A549 (cell line): ENCODE data around the gene ISOC1. TPM values are rescaled to one million over a fixed set of nuclear protein-coding genes. Genes with fewer than 3 reads are reported as not detected.

Source experiments
- ATAC-seq, 2 experiments: fragments of 200-7000 bp in 1 of 2; fragments of >200 bp in 1 of 2; cut with Nextera tagmentation in 1 of 2; cut with Tn5 transposase in 1 of 2; 3 replicates each; pipeline versions ENCODE4 v1.8.0 to v1.9.1; 2018 to 2020; ENCODE audit warnings: mild to moderate bottlenecking in 1 of 2, moderate library complexity in 1 of 2
- CTCF ChIA-PET: fragments of 300-600 bp; sonication (Branson Sonifier 250); formaldehyde crosslinking; extraction: SDS; loops from one replicate; lab custom pipeline; 2021; ENCODE audit warnings: antibody characterized with exemption, inconsistent platforms; lab: Yijun Ruan, JAX
- POLR2A ChIA-PET: fragments of 350-600 bp; formaldehyde crosslinking; extraction: SDS; loops from one replicate; lab custom pipeline; 2021; ENCODE audit warnings: antibody characterized with exemption, inconsistent platforms; lab: Yijun Ruan, JAX
- DNase-seq, 2 experiments: peaks; one replicate each; pipeline versions ENCODE4 v3.0.0 to v3.0.0-alpha.2; 2011 to 2016; ENCODE audit warnings: low read depth in 1 of 2, low spot score in 1 of 2
- FAIRE-seq: peaks from 2 replicates; lab custom pipeline; 2011; peaks lifted over from hg19 to GRCh38; lab: Jason Lieb, UNC
- H3K27ac ChIP-seq, 2 experiments: fragments of >200 bp; sonication (Bioruptor Twin); formaldehyde crosslinking; 3 replicates each; pipeline ENCODE4 v1.5.1; 2016 to 2017
- H3K4me1 ChIP-seq: fragments of >200 bp; sonication (Bioruptor Twin); formaldehyde crosslinking; 3 replicates; pipeline ENCODE4 v1.6.1; 2016
- H3K4me2 ChIP-seq: fragments of >200 bp; sonication (Bioruptor Twin); formaldehyde crosslinking; 3 replicates; pipeline ENCODE4 v1.6.1; 2016
- H3K4me3 ChIP-seq: fragments of >200 bp; sonication (Bioruptor Twin); formaldehyde crosslinking; 3 replicates; pipeline ENCODE4 v1.5.1; 2016
- H3K9me3 ChIP-seq: fragments of >200 bp; sonication (Bioruptor Twin); formaldehyde crosslinking; 3 replicates; pipeline ENCODE4 v1.6.1; 2016
- CBX8 ChIP-seq: fragments of 200-600 bp; sonication (generic); IDR thresholded peaks from 2 replicates; pipeline ENCODE4 v1.6.1; 2016
- CHD2 ChIP-seq: fragments of 150-350 bp; IDR thresholded peaks from 2 replicates; pipeline ENCODE4 v1.6.1; 2014; ENCODE audit warnings: low read length; ENCODE audit not compliant: partially characterized antibody
- CHD4 ChIP-seq: fragments of 200-600 bp; sonication (generic); IDR thresholded peaks from 2 replicates; pipeline ENCODE4 v1.6.1; 2016; ENCODE audit warnings: antibody characterized with exemption, mild to moderate bottlenecking, borderline replicate concordance
- EHF ChIP-seq: fragments of 250-450 bp; sonication (Bioruptor Pico); IDR thresholded peaks from 2 replicates; pipeline ENCODE4 v1.5.0; 2020; ENCODE audit warnings: mild to moderate bottlenecking
- EHMT2 ChIP-seq: fragments of 200-600 bp; sonication (generic); IDR thresholded peaks from 2 replicates; pipeline ENCODE4 v1.6.1; 2016; ENCODE audit warnings: antibody characterized with exemption, low read depth, mild to moderate bottlenecking, moderate library complexity
- ESRRA ChIP-seq: fragments of 150-350 bp; IDR thresholded peaks from 2 replicates; pipeline ENCODE4 v1.6.1; 2014; ENCODE audit warnings: mild to moderate bottlenecking, low read length, borderline replicate concordance
- FOSB ChIP-seq: fragments of 250-450 bp; sonication (Bioruptor Pico); IDR thresholded peaks from 2 replicates; pipeline ENCODE4 v1.5.0; 2020; ENCODE audit warnings: mild to moderate bottlenecking, moderate library complexity
- FOSL2 ChIP-seq, 2 experiments: fragments of 450-650 bp in 1 of 2; fragments of >200 bp in 1 of 2; sonication (Bioruptor Twin) in 1 of 2; formaldehyde crosslinking; IDR thresholded peaks; 2 replicates each; pipeline versions ENCODE4 v1.5.0 to v1.6.1; 2016 to 2020; ENCODE audit warnings: mild to moderate bottlenecking in 1 of 2, moderate library complexity in 1 of 2
- GATA3 ChIP-seq: IDR thresholded peaks from 2 replicates; pipeline ENCODE4 v1.6.1; 2012; ENCODE audit warnings: borderline replicate concordance
- HES2 ChIP-seq: fragments of >200 bp; sonication (Bioruptor Twin); formaldehyde crosslinking; IDR thresholded peaks from 2 replicates; pipeline ENCODE4 v1.6.1; 2016
- HEYL ChIP-seq: fragments of 250-450 bp; sonication (Bioruptor Pico); IDR thresholded peaks from 2 replicates; pipeline ENCODE4 v1.8.0; 2021; ENCODE audit warnings: mild to moderate bottlenecking, moderate library complexity
- HOXA7 ChIP-seq: fragments of 250-450 bp; sonication (Bioruptor Pico); IDR thresholded peaks from 2 replicates; pipeline ENCODE4 v1.5.0; 2020; ENCODE audit warnings: mild to moderate bottlenecking, moderate library complexity
- HOXB13 ChIP-seq: fragments of 250-450 bp; sonication (Bioruptor Pico); IDR thresholded peaks from 2 replicates; pipeline ENCODE4 v1.5.0; 2020; ENCODE audit warnings: low read depth, mild to moderate bottlenecking, moderate library complexity
- JUN ChIP-seq, 2 experiments: fragments of >200 bp; sonication (Bioruptor Twin); formaldehyde crosslinking; IDR thresholded peaks; 2 replicates in 1 of 2; 3 replicates in 1 of 2; pipeline ENCODE4 v1.6.1; 2016 to 2017
- MAFK ChIP-seq: fragments of 450-650 bp; IDR thresholded peaks from 2 replicates; pipeline ENCODE4 v1.6.1; 2014; ENCODE audit not compliant: partially characterized antibody
- MAZ ChIP-seq: fragments of 150-350 bp; IDR thresholded peaks from 2 replicates; pipeline ENCODE4 v1.6.1; 2014; ENCODE audit warnings: antibody characterized with exemption, low read depth, low read length, borderline replicate concordance
- NFE2L2 ChIP-seq: fragments of 150-350 bp; conservative IDR thresholded peaks from 2 replicates; pipeline ENCODE4 v1.6.1; 2014; ENCODE audit warnings: low read length
- POLR2AphosphoS2 ChIP-seq: conservative IDR thresholded peaks from 2 replicates; pipeline ENCODE4 v1.6.1; 2012; ENCODE audit warnings: low read length, improper control_type of control experiment, inconsistent platforms
- RAD21 ChIP-seq, 2 experiments: fragments of >200 bp in 1 of 2; sonication (Bioruptor Twin) in 1 of 2; formaldehyde crosslinking in 1 of 2; IDR thresholded peaks in 1 of 2; conservative IDR thresholded peaks in 1 of 2; 2 replicates in 1 of 2; 3 replicates in 1 of 2; pipeline ENCODE4 v1.6.1; 2012 to 2018; ENCODE audit warnings: inconsistent platforms in 1 of 2
- RARB ChIP-seq: fragments of 250-450 bp; sonication (Bioruptor Pico); IDR thresholded peaks from 2 replicates; pipeline ENCODE4 v1.8.0; 2021; ENCODE audit warnings: mild to moderate bottlenecking, moderate library complexity
- RCOR1 ChIP-seq: fragments of 150-350 bp; IDR thresholded peaks from 2 replicates; pipeline ENCODE4 v1.6.1; 2014; ENCODE audit warnings: antibody characterized with exemption, low read length, low read depth
- RFX5 ChIP-seq: fragments of 450-650 bp; IDR thresholded peaks from 2 replicates; pipeline ENCODE4 v1.7.1; 2014; ENCODE audit warnings: antibody characterized with exemption, mild to moderate bottlenecking, moderate library complexity
- USF2 ChIP-seq: fragments of 450-650 bp; IDR thresholded peaks from 2 replicates; pipeline ENCODE4 v1.6.1; 2014; ENCODE audit warnings: antibody characterized with exemption
- ZSCAN20 ChIP-seq: fragments of 250-450 bp; sonication (Bioruptor Pico); IDR thresholded peaks from 2 replicates; pipeline ENCODE4 v1.8.0; 2022; ENCODE audit warnings: mild to moderate bottlenecking, moderate library complexity
- WGBS: methylation state at CpG from one replicate; pipeline ENCODE4 v1.1.6; 2017; ENCODE audit errors: missing lambda C conversion rate; 5-methylcytosine and 5-hydroxymethylcytosine counted together
- polyA plus RNA-seq, 4 experiments: library from polyadenylated mRNA; depleted of rRNA in 3 of 4; stranded (reverse); fragments of >200 nt; fragmentation: RNase III in 1 of 4; extraction: RNeasy Plus Mini Kit Qiagen cat#74134 plus additional on column Dnase treatment in 1 of 4; gene quantifications; 2 replicates in 3 of 4; 3 replicates in 1 of 4; pipeline ENCODE4 v1.2.3, GENCODE V29; 2011 to 2017
- TF ChIP-seq, protein P1 (sequence below): IDR thresholded peaks from 2 replicates; pipeline ENCODE4 v1.6.1; 2012
- TF ChIP-seq, protein P2 (sequence below): IDR thresholded peaks from 2 replicates; pipeline ENCODE4 v1.6.1; 2012
- TF ChIP-seq, protein P3 (sequence below): fragments of 200-600 bp; sonication (generic); IDR thresholded peaks from 2 replicates; pipeline ENCODE4 v1.6.1; 2016; ENCODE audit warnings: antibody characterized with exemption, mild to moderate bottlenecking, moderate library complexity
- TF ChIP-seq, protein P4 (sequence below): fragments of >200 bp; sonication (Bioruptor Twin); formaldehyde crosslinking; IDR thresholded peaks from 3 replicates; pipeline ENCODE4 v1.5.1; 2016

ISOC1 gene
- polyA plus RNA-seq, 2 of the 4 experiments (the other 2 are of a cell fraction): 17.3 to 31.6 TPM

GRCh38 chr5:129104915-129105455, 10.4 kb downstream of the ISOC1 start:
- FAIRE-seq: no peak
- 83% methylated on average over 5 of the region's 5 CpGs for WGBS
- POLR2A ChIA-PET: no interaction called here

GRCh38 chr5:129107637-129108036, 13.1 kb downstream of the ISOC1 start:
- no peak overlapping the region for H3K4me3 ChIP-seq
- POLR2A ChIA-PET: no interaction called here
- no peak overlapping the region for H3K4me2 ChIP-seq
- 74% methylated on average over 1 of the region's 1 CpG for WGBS
- ATAC-seq (no peak), FAIRE-seq (no peak), DNase-seq (no peak)
- TF ChIP-seq GATA3 (no peak), USF2 (no peak), HES2 (no peak), RFX5 (no peak), JUN (IDR thresholded peaks at IDR 0.05) (no peak), EHF (CRISPR knock-in tag) (no peak), HOXA7 (CRISPR knock-in tag) (no peak), FOSB (no peak), CHD2 (no peak), CBX8 (no peak), ZSCAN20 (CRISPR knock-in tag) (no peak), ESRRA (no peak), MAZ (no peak)
- TF ChIP-seq, protein P1, sequence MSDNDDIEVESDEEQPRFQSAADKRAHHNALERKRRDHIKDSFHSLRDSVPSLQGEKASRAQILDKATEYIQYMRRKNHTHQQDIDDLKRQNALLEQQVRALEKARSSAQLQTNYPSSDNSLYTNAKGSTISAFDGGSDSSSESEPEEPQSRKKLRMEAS: no peak
- TF ChIP-seq, protein P2, sequence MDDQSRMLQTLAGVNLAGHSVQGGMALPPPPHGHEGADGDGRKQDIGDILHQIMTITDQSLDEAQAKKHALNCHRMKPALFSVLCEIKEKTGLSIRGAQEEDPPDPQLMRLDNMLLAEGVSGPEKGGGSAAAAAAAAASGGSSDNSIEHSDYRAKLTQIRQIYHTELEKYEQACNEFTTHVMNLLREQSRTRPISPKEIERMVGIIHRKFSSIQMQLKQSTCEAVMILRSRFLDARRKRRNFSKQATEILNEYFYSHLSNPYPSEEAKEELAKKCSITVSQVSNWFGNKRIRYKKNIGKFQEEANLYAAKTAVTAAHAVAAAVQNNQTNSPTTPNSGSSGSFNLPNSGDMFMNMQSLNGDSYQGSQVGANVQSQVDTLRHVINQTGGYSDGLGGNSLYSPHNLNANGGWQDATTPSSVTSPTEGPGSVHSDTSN: no peak
- CTCF ChIA-PET: interaction anchor here (1.0 kb wide), 1 partner anchor 13 kb away, joined by 3 read pairs; the partner anchor contains the start of gene ISOC1
- no peak overlapping the region for H3K27ac ChIP-seq
- H3K9me3 ChIP-seq: no peaks in the 10 kb centered on the region
- H3K4me1 ChIP-seq: no peaks in the 10 kb centered on the region

More at GRCh38 chr5:129104915-129105455, 10.4 kb downstream of the ISOC1 start:
- H3K4me2 ChIP-seq: no peak overlapping the region
- H3K4me3 ChIP-seq: no peak overlapping the region
- TF ChIP-seq EHMT2 (no peak), CHD4 (no peak), POLR2AphosphoS2 (no peak), MAZ (no peak), HOXB13 (CRISPR knock-in tag) (no peak), MAFK (peak; percentile 98), HEYL (CRISPR knock-in tag) (no peak), NFE2L2 (no peak)
- H3K4me1 ChIP-seq: no peaks in the 10 kb centered on the region
- CTCF ChIA-PET: no interaction called here
- no peaks in the 10 kb centered on the region for H3K9me3 ChIP-seq
- ATAC-seq (no peak), DNase-seq (no peak)
- H3K27ac ChIP-seq: no peak overlapping the region

GRCh38 chr5:129110742-129111141, 16.2 kb downstream of the ISOC1 start:
- FAIRE-seq: no peak
- CTCF ChIA-PET: interaction anchor here (2.3 kb wide), 1 partner anchor 13 kb away, joined by 6 read pairs; no protein-coding TSS in a partner anchor
- WGBS: 79% methylated on average over 3 of the region's 3 CpGs
- TF ChIP-seq CBX8: no peak
- no peak for TF ChIP-seq RAD21 (conservative IDR thresholded peaks at IDR 0.05 in 1 of 2, IDR thresholded peaks at IDR 0.05 in 1 of 2)
- TF ChIP-seq, protein P3, sequence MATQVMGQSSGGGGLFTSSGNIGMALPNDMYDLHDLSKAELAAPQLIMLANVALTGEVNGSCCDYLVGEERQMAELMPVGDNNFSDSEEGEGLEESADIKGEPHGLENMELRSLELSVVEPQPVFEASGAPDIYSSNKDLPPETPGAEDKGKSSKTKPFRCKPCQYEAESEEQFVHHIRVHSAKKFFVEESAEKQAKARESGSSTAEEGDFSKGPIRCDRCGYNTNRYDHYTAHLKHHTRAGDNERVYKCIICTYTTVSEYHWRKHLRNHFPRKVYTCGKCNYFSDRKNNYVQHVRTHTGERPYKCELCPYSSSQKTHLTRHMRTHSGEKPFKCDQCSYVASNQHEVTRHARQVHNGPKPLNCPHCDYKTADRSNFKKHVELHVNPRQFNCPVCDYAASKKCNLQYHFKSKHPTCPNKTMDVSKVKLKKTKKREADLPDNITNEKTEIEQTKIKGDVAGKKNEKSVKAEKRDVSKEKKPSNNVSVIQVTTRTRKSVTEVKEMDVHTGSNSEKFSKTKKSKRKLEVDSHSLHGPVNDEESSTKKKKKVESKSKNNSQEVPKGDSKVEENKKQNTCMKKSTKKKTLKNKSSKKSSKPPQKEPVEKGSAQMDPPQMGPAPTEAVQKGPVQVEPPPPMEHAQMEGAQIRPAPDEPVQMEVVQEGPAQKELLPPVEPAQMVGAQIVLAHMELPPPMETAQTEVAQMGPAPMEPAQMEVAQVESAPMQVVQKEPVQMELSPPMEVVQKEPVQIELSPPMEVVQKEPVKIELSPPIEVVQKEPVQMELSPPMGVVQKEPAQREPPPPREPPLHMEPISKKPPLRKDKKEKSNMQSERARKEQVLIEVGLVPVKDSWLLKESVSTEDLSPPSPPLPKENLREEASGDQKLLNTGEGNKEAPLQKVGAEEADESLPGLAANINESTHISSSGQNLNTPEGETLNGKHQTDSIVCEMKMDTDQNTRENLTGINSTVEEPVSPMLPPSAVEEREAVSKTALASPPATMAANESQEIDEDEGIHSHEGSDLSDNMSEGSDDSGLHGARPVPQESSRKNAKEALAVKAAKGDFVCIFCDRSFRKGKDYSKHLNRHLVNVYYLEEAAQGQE: no peak
- no peak for TF ChIP-seq RCOR1
- TF ChIP-seq RARB (CRISPR knock-in tag): no peak
- TF ChIP-seq FOSL2 (IDR thresholded peaks at IDR 0.05): no peak
- TF ChIP-seq FOSL2 (CRISPR knock-in tag; IDR thresholded peaks at IDR 0.05): no peak
- no peak for TF ChIP-seq NFE2L2
- TF ChIP-seq, protein P4, sequence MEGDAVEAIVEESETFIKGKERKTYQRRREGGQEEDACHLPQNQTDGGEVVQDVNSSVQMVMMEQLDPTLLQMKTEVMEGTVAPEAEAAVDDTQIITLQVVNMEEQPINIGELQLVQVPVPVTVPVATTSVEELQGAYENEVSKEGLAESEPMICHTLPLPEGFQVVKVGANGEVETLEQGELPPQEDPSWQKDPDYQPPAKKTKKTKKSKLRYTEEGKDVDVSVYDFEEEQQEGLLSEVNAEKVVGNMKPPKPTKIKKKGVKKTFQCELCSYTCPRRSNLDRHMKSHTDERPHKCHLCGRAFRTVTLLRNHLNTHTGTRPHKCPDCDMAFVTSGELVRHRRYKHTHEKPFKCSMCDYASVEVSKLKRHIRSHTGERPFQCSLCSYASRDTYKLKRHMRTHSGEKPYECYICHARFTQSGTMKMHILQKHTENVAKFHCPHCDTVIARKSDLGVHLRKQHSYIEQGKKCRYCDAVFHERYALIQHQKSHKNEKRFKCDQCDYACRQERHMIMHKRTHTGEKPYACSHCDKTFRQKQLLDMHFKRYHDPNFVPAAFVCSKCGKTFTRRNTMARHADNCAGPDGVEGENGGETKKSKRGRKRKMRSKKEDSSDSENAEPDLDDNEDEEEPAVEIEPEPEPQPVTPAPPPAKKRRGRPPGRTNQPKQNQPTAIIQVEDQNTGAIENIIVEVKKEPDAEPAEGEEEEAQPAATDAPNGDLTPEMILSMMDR: no peak

More at GRCh38 chr5:129110742-129111141, 16.2 kb downstream of the ISOC1 start:
- no peaks in the 10 kb centered on the region for H3K9me3 ChIP-seq
- DNase-seq: no peak
- no peaks in the 10 kb centered on the region for H3K4me1 ChIP-seq
- H3K4me3 ChIP-seq: no peak overlapping the region
- POLR2A ChIA-PET: interaction anchor here (0.6 kb wide), 1 partner anchor 1621 kb away, joined by 3 read pairs; no protein-coding TSS in a partner anchor
- H3K27ac ChIP-seq: no peak overlapping the region
- no peak overlapping the region for H3K4me2 ChIP-seq
- peak in 1 of 2 experiments; percentile 30; a peak in 1 of 6 replicates for ATAC-seq
